ENCODE data around the gene TRIM69. TPM values are rescaled to one million over a fixed set of nuclear protein-coding genes. Genes with fewer than 3 reads are reported as not detected.
"Not testable (repeated sequence)": the region's sequence is repeated elsewhere in the genome, so short reads cannot be mapped to it uniquely, and the experiment has no call there.

Gene TRIM69
- total RNA-seq, 1 donor from 2014 or later, result 9.7 TPM

DNA sequence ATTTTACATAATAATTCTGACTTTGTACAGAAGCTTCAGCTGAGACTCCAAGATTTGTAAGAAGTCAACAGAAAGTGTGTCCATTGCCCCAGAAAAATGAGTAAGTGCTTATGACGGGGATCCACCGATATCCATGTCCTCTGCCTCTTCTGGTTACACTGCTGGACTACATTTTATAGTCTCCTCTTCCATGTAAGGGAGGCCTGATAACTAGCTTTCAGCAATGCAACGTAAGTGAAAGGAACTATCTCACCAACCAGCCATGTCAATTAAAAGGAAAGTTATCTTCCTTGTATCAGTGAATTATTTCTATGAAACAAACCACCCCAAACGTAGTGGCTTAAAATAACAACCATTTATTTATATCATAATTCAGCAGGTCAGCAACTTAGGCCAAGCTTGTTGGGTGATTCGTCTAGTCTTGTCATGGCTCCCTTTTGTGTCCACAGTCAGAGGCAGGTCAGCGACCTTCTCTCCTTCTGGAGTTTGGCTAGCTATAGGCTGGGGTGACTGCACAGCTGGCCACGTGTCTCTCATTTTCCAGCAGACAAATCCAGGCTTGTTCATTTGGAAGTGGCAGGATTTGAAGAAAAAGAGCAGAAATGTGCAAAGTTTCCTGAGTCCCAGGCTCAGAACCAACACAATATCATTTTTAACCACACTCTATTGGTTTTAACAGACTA, 44.9 kb downstream of the TRIM69 start:
- Mint-ChIP-seq H3K4me1 (ENCODE audit: low read depth) (peaks cover 5% of the 10 kb centered on the region), H3K4me3 (ENCODE audit: unreplicated experiment) (no peak overlapping the region), H3K9me3 (ENCODE audit: low read depth) (no peaks in the 10 kb centered on the region), H3K27ac (ENCODE audit: unreplicated experiment) (no peak overlapping the region), H3K27me3 (ENCODE audit: low read depth) (no peaks in the 10 kb centered on the region), H3K36me3 (ENCODE audit: low read depth) (no peaks in the 10 kb centered on the region)
- TF ChIP-seq, protein P1, sequence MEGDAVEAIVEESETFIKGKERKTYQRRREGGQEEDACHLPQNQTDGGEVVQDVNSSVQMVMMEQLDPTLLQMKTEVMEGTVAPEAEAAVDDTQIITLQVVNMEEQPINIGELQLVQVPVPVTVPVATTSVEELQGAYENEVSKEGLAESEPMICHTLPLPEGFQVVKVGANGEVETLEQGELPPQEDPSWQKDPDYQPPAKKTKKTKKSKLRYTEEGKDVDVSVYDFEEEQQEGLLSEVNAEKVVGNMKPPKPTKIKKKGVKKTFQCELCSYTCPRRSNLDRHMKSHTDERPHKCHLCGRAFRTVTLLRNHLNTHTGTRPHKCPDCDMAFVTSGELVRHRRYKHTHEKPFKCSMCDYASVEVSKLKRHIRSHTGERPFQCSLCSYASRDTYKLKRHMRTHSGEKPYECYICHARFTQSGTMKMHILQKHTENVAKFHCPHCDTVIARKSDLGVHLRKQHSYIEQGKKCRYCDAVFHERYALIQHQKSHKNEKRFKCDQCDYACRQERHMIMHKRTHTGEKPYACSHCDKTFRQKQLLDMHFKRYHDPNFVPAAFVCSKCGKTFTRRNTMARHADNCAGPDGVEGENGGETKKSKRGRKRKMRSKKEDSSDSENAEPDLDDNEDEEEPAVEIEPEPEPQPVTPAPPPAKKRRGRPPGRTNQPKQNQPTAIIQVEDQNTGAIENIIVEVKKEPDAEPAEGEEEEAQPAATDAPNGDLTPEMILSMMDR (IDR thresholded peaks at IDR 0.05), result no peak
- no peak for DNase-seq (ENCODE audit: low spot score)

DNA sequence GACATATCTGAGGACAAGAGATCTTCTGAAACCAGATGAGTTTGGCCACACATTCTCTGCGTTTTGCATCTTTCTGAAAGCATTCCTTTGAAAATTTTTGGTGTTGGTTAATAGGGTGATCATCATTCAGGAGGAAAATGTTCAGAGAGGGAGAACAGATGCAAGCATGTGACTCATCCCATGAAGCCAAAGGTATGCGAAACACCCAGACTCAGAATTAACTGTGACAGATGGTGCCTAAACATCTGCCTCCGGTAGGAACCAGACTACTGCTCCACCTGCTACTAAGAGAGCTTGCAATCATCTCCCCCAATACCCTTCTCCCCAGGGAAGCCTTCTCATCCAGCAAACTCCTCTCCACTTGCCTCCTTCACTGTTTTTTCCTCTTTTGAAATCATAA, 46.2 kb downstream of the TRIM69 start:
- Mint-ChIP-seq H3K27me3 (ENCODE audit: low read depth) (peaks cover 4% of the 10 kb centered on the region), H3K4me3 (ENCODE audit: unreplicated experiment) (no peak overlapping the region), H3K9me3 (ENCODE audit: low read depth) (no peaks in the 10 kb centered on the region), H3K27ac (ENCODE audit: unreplicated experiment) (no peak overlapping the region), H3K36me3 (ENCODE audit: low read depth) (no peaks in the 10 kb centered on the region), H3K4me1 (ENCODE audit: low read depth) (peaks cover 5% of the 10 kb centered on the region)
- TF ChIP-seq, protein P1 (IDR thresholded peaks at IDR 0.05), result no peak
- DNase-seq (ENCODE audit: low spot score), result no peak

DNA sequence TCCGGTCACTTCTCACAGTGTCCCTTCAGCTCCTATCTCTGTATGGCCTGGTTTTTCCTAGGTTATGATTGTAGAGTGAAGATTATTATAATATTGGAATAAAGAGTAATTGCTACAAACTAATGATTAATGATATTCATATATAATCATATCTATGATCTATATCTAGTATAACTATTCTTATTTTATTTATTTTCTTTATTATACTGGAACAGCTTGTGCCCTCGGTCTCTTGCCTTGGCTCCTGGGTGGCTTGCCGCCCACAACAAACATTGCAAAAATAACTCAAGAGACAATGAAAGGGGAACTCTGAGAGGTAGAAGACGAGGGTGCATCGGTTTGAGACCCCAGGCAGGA, 48.6 kb downstream of the TRIM69 start:
- H3K36me3 Mint-ChIP-seq (ENCODE audit: low read depth); H3K4me1 Mint-ChIP-seq (ENCODE audit: low read depth); H3K9me3 Mint-ChIP-seq (ENCODE audit: low read depth); H3K27ac Mint-ChIP-seq (ENCODE audit: unreplicated experiment); DNase-seq (ENCODE audit: low spot score): not testable (repeated sequence)
- TF ChIP-seq, protein P1 (IDR thresholded peaks at IDR 0.05), result peak; percentile 51
- Mint-ChIP-seq H3K27me3 (ENCODE audit: low read depth) (peaks cover 21% of the 10 kb centered on the region), H3K4me3 (ENCODE audit: unreplicated experiment) (peak overlapping the region; percentile 95)

DNA sequence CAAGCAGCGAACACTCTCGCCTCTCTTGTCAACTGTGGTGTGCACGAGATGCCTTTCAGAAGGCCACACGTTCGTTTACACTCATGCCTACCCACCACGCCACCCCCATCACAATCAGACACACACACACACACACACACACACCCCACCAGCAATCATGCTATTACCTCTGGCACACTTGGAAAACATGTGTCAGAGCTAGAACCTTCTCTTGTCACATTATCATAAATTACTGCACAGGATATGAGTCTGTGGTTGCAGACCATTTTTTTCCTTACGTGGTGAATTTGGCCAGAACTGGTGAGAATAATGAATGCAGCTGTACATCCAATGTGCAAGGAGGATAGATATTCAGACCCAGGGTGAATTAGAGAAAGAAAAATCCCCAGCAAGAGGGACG, 52.4 kb downstream of the TRIM69 start:
- H3K4me3 Mint-ChIP-seq (ENCODE audit: unreplicated experiment), result no peak overlapping the region
- peaks cover 26% of the 10 kb centered on the region for H3K27me3 Mint-ChIP-seq (ENCODE audit: low read depth)
- no peak for DNase-seq (ENCODE audit: low spot score)
- no peak overlapping the region for H3K27ac Mint-ChIP-seq (ENCODE audit: unreplicated experiment)
- peaks cover 5% of the 10 kb centered on the region for H3K4me1 Mint-ChIP-seq (ENCODE audit: low read depth)
- TF ChIP-seq, protein P1 (IDR thresholded peaks at IDR 0.05), result no peak
- H3K36me3 Mint-ChIP-seq (ENCODE audit: low read depth), result no peaks in the 10 kb centered on the region
- H3K9me3 Mint-ChIP-seq (ENCODE audit: low read depth), result no peaks in the 10 kb centered on the region

DNA sequence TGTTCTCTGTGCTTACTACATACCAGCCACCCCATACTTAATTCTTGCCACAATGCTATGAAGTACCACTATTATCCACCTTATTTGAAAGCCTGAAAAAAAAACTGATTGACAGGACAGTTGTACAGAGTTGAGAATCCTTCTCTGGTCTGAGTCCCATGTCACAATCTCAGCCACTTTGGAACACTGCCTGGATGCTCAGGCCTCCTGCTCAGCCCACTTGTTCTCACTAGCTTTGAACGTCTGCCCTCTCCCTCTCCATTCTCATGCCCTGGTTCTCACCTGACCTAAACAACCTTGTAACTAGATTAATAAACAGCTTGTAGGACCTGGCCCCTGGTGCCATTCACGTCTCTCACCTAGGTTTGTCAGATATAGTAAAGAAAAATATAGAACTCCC, 53.9 kb downstream of the TRIM69 start:
- DNase-seq (ENCODE audit: low spot score), result no peak
- Mint-ChIP-seq H3K36me3 (ENCODE audit: low read depth) (no peaks in the 10 kb centered on the region), H3K4me1 (ENCODE audit: low read depth) (peaks cover 4% of the 10 kb centered on the region), H3K27me3 (ENCODE audit: low read depth) (peaks cover 26% of the 10 kb centered on the region), H3K27ac (ENCODE audit: unreplicated experiment) (no peak overlapping the region), H3K9me3 (ENCODE audit: low read depth) (no peaks in the 10 kb centered on the region), H3K4me3 (ENCODE audit: unreplicated experiment) (no peak overlapping the region)
- TF ChIP-seq, protein P1 (IDR thresholded peaks at IDR 0.05), result no peak

All from chondrocyte (in vitro differentiated cells).